ENCODE measurements around the gene PARL. TPM values are rescaled to one million over a fixed set of nuclear protein-coding genes. Genes with fewer than 3 reads are reported as not detected.

The PARL gene
- total RNA-seq, 1 donor from 2014 or later, result 70.5 TPM

- Histone ChIP-seq H3K4me1 (peaks cover 15% of the 10 kb centered on the region), H4K20me1 (ENCODE audit: low read depth) (peaks cover 25% of the 10 kb centered on the region), H2AFZ (replicated peaks) (peak overlapping the region; percentile 92), H3K27ac (no peak overlapping the region), H3K4me3 (peak overlapping the region; percentile 72), H3K9me3 (ENCODE audit: low read depth) (no peaks in the 10 kb centered on the region), H3K36me3 (no peaks in the 10 kb centered on the region), H3K4me2 (peak overlapping the region; percentile 92), H3K79me2 (ENCODE audit: low read depth) (no peaks in the 10 kb centered on the region), H3F3A (ENCODE audit: low read depth) (peaks cover 41% of the 10 kb centered on the region), H3K9ac (no peak overlapping the region), H3K27me3 (peaks cover 16% of the 10 kb centered on the region)
- peaks cover 15% of the 10 kb centered on the region for H3K4me1 Mint-ChIP-seq
- peak; percentile 58 for DNase-seq (ENCODE audit: low spot score)
- TF ChIP-seq EZH2 (IDR thresholded peaks at IDR 0.05), result no peak
- TF ChIP-seq CTCF (IDR thresholded peaks at IDR 0.05), result no peak
- TF ChIP-seq EZH2phosphoT487 (IDR thresholded peaks at IDR 0.05), result no peak
- H3K36me3 Mint-ChIP-seq, result peaks cover 4% of the 10 kb centered on the region
- H3K27me3 Mint-ChIP-seq (ENCODE audit: insufficient read depth, low read depth), result peaks cover 4% of the 10 kb centered on the region
- no peak overlapping the region for H3K27ac Mint-ChIP-seq
- H3K9me3 Mint-ChIP-seq, result no peaks in the 10 kb centered on the region
- peak overlapping the region; percentile 84 for H3K4me3 Mint-ChIP-seq
Observed at GRCh38 chr3:183824761-183825455, 59.8 kb downstream of the PARL start.

- H3K4me1 Mint-ChIP-seq, result peaks cover 17% of the 10 kb centered on the region
- H3K27me3 ChIP-seq, result peaks cover 16% of the 10 kb centered on the region
- peaks cover 4% of the 10 kb centered on the region for H3K27me3 Mint-ChIP-seq (ENCODE audit: insufficient read depth, low read depth)
- H2AFZ ChIP-seq (replicated peaks), result no peak overlapping the region
- H3K36me3 ChIP-seq, result no peaks in the 10 kb centered on the region
- no peak overlapping the region for H3K27ac Mint-ChIP-seq
- peaks cover 25% of the 10 kb centered on the region for H4K20me1 ChIP-seq (ENCODE audit: low read depth)
- DNase-seq (ENCODE audit: low spot score), result no peak
- no peaks in the 10 kb centered on the region for H3K9me3 ChIP-seq (ENCODE audit: low read depth)
- H3K79me2 ChIP-seq (ENCODE audit: low read depth), result no peaks in the 10 kb centered on the region
- H3K27ac ChIP-seq, result no peak overlapping the region
- TF ChIP-seq CTCF (IDR thresholded peaks at IDR 0.05), result peak; percentile 19
- TF ChIP-seq EZH2 (IDR thresholded peaks at IDR 0.05), result no peak
- TF ChIP-seq EZH2phosphoT487 (IDR thresholded peaks at IDR 0.05), result no peak
- H3F3A ChIP-seq (ENCODE audit: low read depth), result peaks cover 41% of the 10 kb centered on the region
- H3K36me3 Mint-ChIP-seq, result no peaks in the 10 kb centered on the region
- H3K4me3 Mint-ChIP-seq, result peak overlapping the region; percentile 84
- H3K4me2 ChIP-seq, result peak overlapping the region; percentile 92
- no peak overlapping the region for H3K9ac ChIP-seq
- peak overlapping the region; percentile 72 for H3K4me3 ChIP-seq
- H3K9me3 Mint-ChIP-seq, result no peaks in the 10 kb centered on the region
- H3K4me1 ChIP-seq, result peaks cover 15% of the 10 kb centered on the region
Observed at GRCh38 chr3:183823963-183824362, 60.7 kb downstream of the PARL start.

- Histone ChIP-seq H4K20me1 (ENCODE audit: low read depth) (peaks cover 25% of the 10 kb centered on the region), H2AFZ (replicated peaks) (no peak overlapping the region), H3K79me2 (ENCODE audit: low read depth) (no peaks in the 10 kb centered on the region), H3K4me3 (no peak overlapping the region), H3F3A (ENCODE audit: low read depth) (peaks cover 41% of the 10 kb centered on the region), H3K27me3 (peaks cover 16% of the 10 kb centered on the region), H3K27ac (no peak overlapping the region), H3K4me2 (peak overlapping the region; percentile 3), H3K9me3 (ENCODE audit: low read depth) (no peaks in the 10 kb centered on the region), H3K9ac (no peak overlapping the region), H3K4me1 (peaks cover 15% of the 10 kb centered on the region), H3K36me3 (no peaks in the 10 kb centered on the region)
- Mint-ChIP-seq H3K9me3 (peaks cover 2% of the 10 kb centered on the region), H3K4me3 (peak overlapping the region; percentile 38), H3K27ac (no peak overlapping the region), H3K36me3 (no peaks in the 10 kb centered on the region), H3K27me3 (ENCODE audit: insufficient read depth, low read depth) (peaks cover 4% of the 10 kb centered on the region), H3K4me1 (peaks cover 19% of the 10 kb centered on the region)
- no peak for TF ChIP-seq EZH2phosphoT487 (IDR thresholded peaks at IDR 0.05)
- TF ChIP-seq EZH2 (IDR thresholded peaks at IDR 0.05), result no peak
- TF ChIP-seq CTCF (IDR thresholded peaks at IDR 0.05), result no peak
- peak; percentile 79 for DNase-seq (ENCODE audit: low spot score)
Observed at GRCh38 chr3:183822631-183823030, 62.0 kb downstream of the PARL start.

Measured in neural progenitor cell (in vitro differentiated cells).